LNCAP (cell line): ENCODE results near the gene CSNK1D.

Source experiments
- CTCF ChIP-seq: fragments of 450-650 bp; IDR thresholded peaks from 2 replicates; pipeline ENCODE4 v1.5.1; 2017; ENCODE audit warnings: mild to moderate bottlenecking

CSNK1D gene

GRCh38 chr17:82295472-82295814, 21.9 kb upstream of the CSNK1D start:
- TF ChIP-seq CTCF, result no peak

GRCh38 chr17:82294064-82294773, 20.7 kb upstream of the CSNK1D start:
- TF ChIP-seq CTCF, result no peak

- TF ChIP-seq CTCF, result no peak
Measured at GRCh38 chr17:82292251-82293154, 19.0 kb upstream of the CSNK1D start.

- no peak for TF ChIP-seq CTCF
Measured at GRCh38 chr17:82291582-82292250, 18.2 kb upstream of the CSNK1D start.

GRCh38 chr17:82287868-82288801, 14.6 kb upstream of the CSNK1D start:
- TF ChIP-seq CTCF, result no peak

- no peak for TF ChIP-seq CTCF
Measured at GRCh38 chr17:82287013-82287867, 13.7 kb upstream of the CSNK1D start.
